Measurements from ENCODE around the gene S100PBP. TPM values are rescaled to one million over a fixed set of nuclear protein-coding genes. Genes with fewer than 3 reads are reported as not detected.

S100PBP gene
- total RNA-seq, 1 donor from 2014 or later: 53.8 TPM

DNA sequence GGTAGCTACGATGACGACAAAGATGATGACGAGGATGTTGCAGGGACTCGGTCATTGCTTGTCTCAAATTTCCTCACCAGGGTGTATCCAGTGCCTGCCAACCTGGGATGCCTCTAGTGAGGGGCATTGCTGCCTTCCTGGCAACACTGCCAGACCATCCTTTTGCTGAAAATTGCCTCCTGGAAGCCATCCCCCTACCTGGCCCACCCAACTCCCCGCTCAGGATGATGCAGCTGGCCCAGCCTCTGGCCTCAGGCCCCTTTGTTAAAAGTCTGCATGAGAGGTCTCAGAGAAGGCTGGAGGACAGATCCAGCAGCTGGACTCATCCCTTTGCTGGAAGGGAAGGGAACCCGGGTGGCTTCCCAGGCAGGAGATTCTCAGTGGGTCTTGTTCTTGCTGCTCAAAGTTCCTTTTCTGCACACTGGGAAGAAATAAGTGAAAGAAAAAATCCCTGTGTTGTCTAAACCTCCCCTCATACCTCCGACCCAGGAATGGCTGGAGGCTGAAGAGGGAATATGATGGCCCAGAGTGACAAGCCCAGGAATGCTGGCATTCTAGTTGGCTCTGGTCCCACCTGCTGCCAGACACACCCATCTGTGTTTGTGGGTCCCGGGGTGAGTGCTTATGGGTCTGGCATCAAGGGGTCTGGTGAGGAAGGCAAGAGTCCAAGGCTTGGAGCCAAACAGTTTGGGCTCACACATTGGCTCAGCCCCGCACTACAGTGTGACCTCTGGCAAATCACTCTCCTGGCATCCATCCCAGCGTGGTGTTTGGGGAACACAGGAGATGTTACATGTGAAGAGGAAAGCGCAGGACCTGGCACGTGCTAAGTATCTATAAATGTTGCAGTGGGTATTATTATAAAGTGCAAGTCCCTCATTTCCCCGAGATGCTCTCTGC is 60.0 kb downstream of the S100PBP start:
- Mint-ChIP-seq H3K27me3 (peaks cover 13% of the 10 kb centered on the region), H3K4me1 (ENCODE audit: unreplicated experiment) (peaks cover 21% of the 10 kb centered on the region), H3K9me3 (no peaks in the 10 kb centered on the region), H3K36me3 (no peaks in the 10 kb centered on the region), H3K27ac (no peak overlapping the region), H3K4me3 (no peak overlapping the region)
- no peak for DNase-seq (ENCODE audit: extremely low spot score, unreplicated experiment)
- TF ChIP-seq, protein P1, sequence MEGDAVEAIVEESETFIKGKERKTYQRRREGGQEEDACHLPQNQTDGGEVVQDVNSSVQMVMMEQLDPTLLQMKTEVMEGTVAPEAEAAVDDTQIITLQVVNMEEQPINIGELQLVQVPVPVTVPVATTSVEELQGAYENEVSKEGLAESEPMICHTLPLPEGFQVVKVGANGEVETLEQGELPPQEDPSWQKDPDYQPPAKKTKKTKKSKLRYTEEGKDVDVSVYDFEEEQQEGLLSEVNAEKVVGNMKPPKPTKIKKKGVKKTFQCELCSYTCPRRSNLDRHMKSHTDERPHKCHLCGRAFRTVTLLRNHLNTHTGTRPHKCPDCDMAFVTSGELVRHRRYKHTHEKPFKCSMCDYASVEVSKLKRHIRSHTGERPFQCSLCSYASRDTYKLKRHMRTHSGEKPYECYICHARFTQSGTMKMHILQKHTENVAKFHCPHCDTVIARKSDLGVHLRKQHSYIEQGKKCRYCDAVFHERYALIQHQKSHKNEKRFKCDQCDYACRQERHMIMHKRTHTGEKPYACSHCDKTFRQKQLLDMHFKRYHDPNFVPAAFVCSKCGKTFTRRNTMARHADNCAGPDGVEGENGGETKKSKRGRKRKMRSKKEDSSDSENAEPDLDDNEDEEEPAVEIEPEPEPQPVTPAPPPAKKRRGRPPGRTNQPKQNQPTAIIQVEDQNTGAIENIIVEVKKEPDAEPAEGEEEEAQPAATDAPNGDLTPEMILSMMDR (conservative IDR thresholded peaks at IDR 0.05): no peak

DNA sequence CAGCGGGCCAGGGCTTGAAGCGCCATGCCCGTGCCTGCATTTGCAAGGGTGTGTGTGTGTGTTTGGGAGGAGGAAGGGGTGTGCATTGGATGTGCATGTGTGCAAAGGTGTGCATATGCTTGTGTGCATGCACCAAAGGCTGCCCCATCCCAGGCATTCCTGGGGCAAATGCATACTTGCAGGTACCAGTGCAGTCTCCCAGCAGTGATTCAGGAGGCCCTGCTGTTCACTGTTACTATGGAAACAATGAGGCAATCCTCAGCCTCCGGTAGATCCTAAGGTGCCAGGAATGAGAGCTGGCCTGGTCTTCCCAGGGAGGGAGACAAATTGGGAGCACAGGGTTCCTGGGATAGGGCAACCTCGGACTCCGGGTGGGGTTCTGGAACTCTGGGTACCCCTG is 60.7 kb downstream of the S100PBP start:
- Mint-ChIP-seq H3K27me3 (peaks cover 9% of the 10 kb centered on the region), H3K4me3 (no peak overlapping the region), H3K9me3 (no peaks in the 10 kb centered on the region), H3K27ac (no peak overlapping the region), H3K36me3 (no peaks in the 10 kb centered on the region), H3K4me1 (ENCODE audit: unreplicated experiment) (peaks cover 16% of the 10 kb centered on the region)
- TF ChIP-seq, protein P1 (conservative IDR thresholded peaks at IDR 0.05): no peak
- DNase-seq (ENCODE audit: extremely low spot score, unreplicated experiment): no peak

DNA sequence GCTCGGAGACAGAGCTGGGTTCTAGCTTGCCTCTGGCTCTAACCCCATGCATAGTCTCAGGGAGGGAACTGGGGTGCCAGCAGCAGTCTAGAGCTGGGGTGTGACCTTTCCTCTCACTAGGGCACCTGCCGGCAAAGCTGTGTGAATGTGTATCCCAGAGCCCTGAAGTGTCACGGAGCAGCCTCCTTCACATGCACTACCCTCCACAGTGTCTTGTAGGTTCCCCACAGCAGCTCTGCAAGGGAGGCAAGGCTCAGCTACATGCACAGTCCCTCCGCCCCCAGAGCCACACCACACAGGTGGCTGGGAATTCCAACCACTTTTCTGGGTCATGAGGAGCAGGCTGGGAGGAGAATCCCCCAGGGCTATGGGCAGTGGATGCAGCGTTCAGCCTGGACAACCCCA is 61.2 kb downstream of the S100PBP start:
- TF ChIP-seq, protein P1 (conservative IDR thresholded peaks at IDR 0.05): no peak
- no peak overlapping the region for H3K4me3 Mint-ChIP-seq
- DNase-seq (ENCODE audit: extremely low spot score, unreplicated experiment): no peak
- no peaks in the 10 kb centered on the region for H3K9me3 Mint-ChIP-seq
- H3K27ac Mint-ChIP-seq: no peak overlapping the region
- H3K36me3 Mint-ChIP-seq: no peaks in the 10 kb centered on the region
- H3K4me1 Mint-ChIP-seq (ENCODE audit: unreplicated experiment): peaks cover 16% of the 10 kb centered on the region
- H3K27me3 Mint-ChIP-seq: peaks cover 13% of the 10 kb centered on the region

DNA sequence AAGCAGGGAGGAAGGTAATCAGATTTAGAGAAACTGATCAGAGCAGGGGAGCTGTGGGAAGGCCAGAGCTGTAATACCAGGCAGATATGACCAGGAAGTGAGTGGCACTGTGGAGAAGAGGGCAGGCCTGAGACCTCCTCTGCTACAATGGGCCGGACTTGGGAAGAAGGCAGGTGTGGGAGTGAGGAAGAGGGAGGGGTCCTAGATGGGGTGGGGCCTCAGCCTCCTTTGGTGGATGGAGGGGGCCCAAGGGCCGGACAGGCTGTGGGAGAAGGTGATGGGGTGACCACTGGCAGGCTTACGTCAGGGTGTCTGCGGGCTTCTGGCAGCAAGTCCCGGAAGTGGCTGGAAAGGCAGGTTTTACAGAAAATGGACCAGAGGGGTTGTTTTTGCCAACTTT is 63.8 kb downstream of the S100PBP start:
- Mint-ChIP-seq H3K9me3 (no peaks in the 10 kb centered on the region), H3K4me1 (ENCODE audit: unreplicated experiment) (peaks cover 7% of the 10 kb centered on the region), H3K27ac (no peak overlapping the region)

DNA sequence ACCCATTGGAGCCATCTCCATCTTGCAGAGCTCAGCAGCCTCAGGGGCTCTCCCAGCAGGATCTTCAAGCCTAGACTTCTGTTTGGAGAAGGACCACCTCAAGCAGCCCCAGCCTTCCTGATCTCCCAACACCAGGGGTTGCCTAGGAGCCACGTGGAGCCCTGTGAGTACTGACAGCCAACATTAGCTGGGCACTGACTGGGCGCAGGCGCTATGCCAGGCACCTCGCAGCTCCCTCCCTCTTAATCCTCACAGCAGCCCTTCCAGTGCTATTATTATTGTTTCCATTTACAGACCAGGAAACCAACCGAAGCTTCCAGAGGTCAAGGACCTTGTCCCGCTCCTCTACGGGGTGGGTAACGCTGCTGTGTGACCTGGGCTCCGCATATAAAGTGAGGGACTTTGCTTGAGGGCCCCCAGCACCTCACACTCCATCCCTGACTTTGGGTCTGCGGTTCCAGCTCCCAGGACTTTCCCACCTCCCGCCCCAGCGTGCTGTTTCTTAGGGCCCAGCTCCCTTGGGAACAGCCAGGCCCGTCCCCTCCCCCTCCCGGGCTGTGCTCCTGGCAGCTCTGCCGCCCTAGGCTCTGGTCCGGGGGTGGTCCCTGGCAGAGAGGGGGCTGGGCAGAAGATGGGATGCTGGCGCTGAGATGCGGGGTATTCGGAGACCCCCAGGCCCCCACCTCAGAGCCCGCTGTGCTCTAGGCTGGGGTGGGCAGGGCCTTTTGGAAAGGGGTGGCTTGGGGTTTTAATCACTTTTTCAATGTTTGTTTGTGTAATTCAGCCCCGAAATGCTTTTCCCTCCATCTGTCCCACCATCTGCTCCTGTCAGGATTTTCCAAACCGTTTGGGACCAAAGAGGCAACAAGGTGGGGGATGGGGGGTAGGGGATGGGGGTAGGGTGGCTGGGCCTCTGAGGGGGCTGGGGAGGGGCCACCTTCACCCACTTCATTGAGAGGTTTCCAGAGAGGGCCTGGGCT is 64.7 kb downstream of the S100PBP start:
- Mint-ChIP-seq H3K27ac (no peak overlapping the region), H3K36me3 (no peaks in the 10 kb centered on the region), H3K9me3 (no peaks in the 10 kb centered on the region), H3K27me3 (peaks cover 28% of the 10 kb centered on the region), H3K4me3 (no peak overlapping the region), H3K4me1 (ENCODE audit: unreplicated experiment) (peaks cover 9% of the 10 kb centered on the region)
- TF ChIP-seq, protein P1 (conservative IDR thresholded peaks at IDR 0.05): no peak
- no peak for DNase-seq (ENCODE audit: extremely low spot score, unreplicated experiment)

More for the DNA sequence above, 63.8 kb downstream of the S100PBP start:
- no peak for DNase-seq (ENCODE audit: extremely low spot score, unreplicated experiment)
- TF ChIP-seq, protein P1 (conservative IDR thresholded peaks at IDR 0.05): no peak
- Mint-ChIP-seq H3K36me3 (no peaks in the 10 kb centered on the region), H3K27me3 (peaks cover 22% of the 10 kb centered on the region), H3K4me3 (no peak overlapping the region)

Data from type B pancreatic cell (in vitro differentiated cells).